HEK293 (cell line): ENCODE data around the gene TBCEL.

ENCODE experiments used
- CTCF ChIA-PET: fragments of 350-600 bp; formaldehyde crosslinking; extraction: SDS; loops from one replicate; lab custom pipeline; 2021; ENCODE audit warnings: antibody characterized with exemption; lab: Yijun Ruan, JAX
- POLR2A ChIA-PET: fragments of 300-600 bp; formaldehyde crosslinking; extraction: SDS; loops from one replicate; lab custom pipeline; 2020; ENCODE audit warnings: antibody characterized with exemption, inconsistent platforms; lab: Yijun Ruan, JAX
- H3K27ac ChIP-seq: fragments of 200-500 bp; sonication (Bioruptor generic); 2 replicates; pipeline ENCODE4 v1.5.1; 2014; ENCODE audit warnings: low read depth, low read length, control low read depth, inconsistent platforms; ENCODE audit errors: extremely low read depth
- H3K36me3 ChIP-seq, 2 experiments: fragments of 200-500 bp in 1 of 2; sonication (Bioruptor generic) in 1 of 2; 1 replicate in 1 of 2; 2 replicates in 1 of 2; pipeline ENCODE4 v1.5.1; 2014 to 2017; ENCODE audit warnings: inconsistent platforms in 2 of 2, low read length in 2 of 2; ENCODE audit not compliant: control insufficient read depth in 2 of 2, insufficient read depth in 1 of 2
- H3K4me1 ChIP-seq: fragments of 200-500 bp; sonication (Bioruptor generic); 2 replicates; pipeline ENCODE4 v1.5.1; 2014; ENCODE audit warnings: mild to moderate bottlenecking, low read length, inconsistent platforms; ENCODE audit not compliant: control insufficient read depth, insufficient read depth
- H3K4me3 ChIP-seq: 2 replicates; pipeline ENCODE4 v1.5.1; 2011; ENCODE audit warnings: low read depth, mild to moderate bottlenecking, control low read depth, low read length, moderate library complexity
- H3K9me3 ChIP-seq: fragments of 200-500 bp; sonication (Bioruptor generic); 2 replicates; pipeline ENCODE4 v1.5.1; 2014; ENCODE audit warnings: low read depth, low read length, inconsistent platforms; ENCODE audit not compliant: control insufficient read depth, insufficient read depth
- GLI2 ChIP-seq: fragments of 450-650 bp; formaldehyde crosslinking; IDR thresholded peaks from 2 replicates; pipeline ENCODE4; 2017; ENCODE audit warnings: missing biosample characterization, missing genetic modification characterization, low read depth, borderline replicate concordance
- KLF7 ChIP-seq: fragments of 450-650 bp; formaldehyde crosslinking; IDR thresholded peaks from 2 replicates; pipeline ENCODE4 v1.5.1; 2016; ENCODE audit warnings: missing biosample characterization, missing genetic modification characterization, borderline replicate concordance
- SP7 ChIP-seq: fragments of 450-650 bp; formaldehyde crosslinking; IDR thresholded peaks from 2 replicates; pipeline ENCODE4 v1.5.1; 2016; ENCODE audit warnings: missing biosample characterization, missing genetic modification characterization
- ZBTB7A ChIP-seq: fragments of 450-650 bp; formaldehyde crosslinking; IDR thresholded peaks from 2 replicates; pipeline ENCODE4 v1.5.1; 2016; ENCODE audit warnings: low read depth, missing biosample characterization, missing genetic modification characterization
- ZIC2 ChIP-seq: fragments of 450-650 bp; formaldehyde crosslinking; IDR thresholded peaks from 2 replicates; pipeline ENCODE4 v1.5.1; 2016; ENCODE audit warnings: missing biosample characterization, missing genetic modification characterization
- ZNF292 ChIP-seq: fragments of 450-650 bp; formaldehyde crosslinking; IDR thresholded peaks from 2 replicates; pipeline ENCODE4 v1.5.1; 2016; ENCODE audit warnings: low read depth, missing biosample characterization, missing genetic modification characterization, borderline replicate concordance
- ZNF350 ChIP-seq: fragments of 450-650 bp; formaldehyde crosslinking; IDR thresholded peaks from 2 replicates; pipeline ENCODE4 v1.5.0; 2017; ENCODE audit warnings: missing biosample characterization, mild to moderate bottlenecking, missing genetic modification characterization
- ZNF423 ChIP-seq: fragments of 450-650 bp; formaldehyde crosslinking; IDR thresholded peaks from 2 replicates; pipeline ENCODE4 v1.5.1; 2016; ENCODE audit warnings: missing biosample characterization, missing genetic modification characterization
- ZNF529 ChIP-seq: fragments of 450-650 bp; formaldehyde crosslinking; IDR thresholded peaks from 2 replicates; pipeline ENCODE4 v1.5.1; 2017; ENCODE audit warnings: missing genetic modification characterization, missing biosample characterization; ENCODE audit not compliant: insufficient replicate concordance
- ZNF560 ChIP-seq: fragments of 450-650 bp; formaldehyde crosslinking; IDR thresholded peaks from 2 replicates; pipeline ENCODE4 v1.5.1; 2017; ENCODE audit warnings: missing biosample characterization, missing genetic modification characterization, borderline replicate concordance
- ZNF629 ChIP-seq: fragments of 450-650 bp; formaldehyde crosslinking; IDR thresholded peaks from 2 replicates; pipeline ENCODE4 v1.5.1; 2017; ENCODE audit warnings: missing biosample characterization, missing genetic modification characterization
- TF ChIP-seq, protein P1 (sequence below): fragments of 450-650 bp; formaldehyde crosslinking; IDR thresholded peaks from 2 replicates; pipeline ENCODE4 v1.5.1; 2017; ENCODE audit warnings: missing biosample characterization, mild to moderate bottlenecking, missing genetic modification characterization, moderate library complexity
- TF ChIP-seq, protein P2 (sequence below): fragments of 450-650 bp; formaldehyde crosslinking; IDR thresholded peaks from 2 replicates; pipeline ENCODE4 v1.5.1; 2016; ENCODE audit warnings: missing biosample characterization, missing genetic modification characterization
- TF ChIP-seq, protein P3 (sequence below): fragments of 450-650 bp; formaldehyde crosslinking; IDR thresholded peaks from 2 replicates; pipeline ENCODE4 v1.5.1; 2016; ENCODE audit warnings: missing biosample characterization, missing genetic modification characterization, borderline replicate concordance
- TF ChIP-seq, protein P4 (sequence below): fragments of 450-650 bp; formaldehyde crosslinking; conservative IDR thresholded peaks from 2 replicates; pipeline ENCODE4 v1.5.1; 2016; ENCODE audit warnings: low read depth, missing biosample characterization, missing genetic modification characterization

The TBCEL gene

DNA sequence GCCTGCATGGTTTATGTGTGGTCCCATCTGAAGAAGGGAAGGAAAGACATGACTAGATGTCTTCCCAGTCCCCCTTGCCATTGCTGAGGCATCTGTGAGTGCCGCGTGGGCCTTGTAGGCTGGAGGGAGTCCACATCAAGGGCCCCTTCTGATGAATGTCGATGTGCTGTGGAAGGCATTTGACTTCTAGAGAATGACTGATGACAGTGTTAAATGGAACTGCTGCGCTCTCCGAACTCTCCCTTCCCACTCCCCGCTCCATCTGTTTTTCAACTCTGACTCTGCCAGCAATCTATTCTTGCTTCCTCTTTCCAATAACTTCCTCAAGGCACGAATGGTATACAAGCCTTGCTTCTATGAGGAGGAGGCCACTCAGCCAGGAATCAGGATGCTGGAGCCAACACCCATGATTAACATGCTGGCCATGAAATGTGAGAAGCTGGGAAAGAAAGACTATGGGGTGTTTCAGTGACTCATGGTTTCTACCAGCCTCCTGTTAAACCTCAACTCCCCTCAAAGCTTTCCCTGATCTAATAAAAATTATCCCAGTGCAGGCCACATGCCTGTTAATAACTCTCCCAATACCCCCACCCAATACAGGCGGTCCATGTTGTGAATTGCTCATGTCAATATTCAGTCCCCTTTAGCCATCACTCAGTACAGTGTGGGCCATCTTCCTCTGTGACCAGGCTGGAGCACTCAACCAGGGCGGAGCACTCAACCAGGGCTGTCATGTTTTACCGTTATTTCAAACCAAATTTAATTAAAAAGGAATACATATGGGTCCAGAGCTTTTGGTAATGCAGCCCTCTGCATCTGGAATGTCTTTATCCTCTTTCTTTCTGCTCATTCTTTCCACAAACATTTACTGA lies 46.4 kb upstream of the TBCEL start:
- H3K9me3 ChIP-seq = no peaks in the 10 kb centered on the region
- TF ChIP-seq, protein P1, sequence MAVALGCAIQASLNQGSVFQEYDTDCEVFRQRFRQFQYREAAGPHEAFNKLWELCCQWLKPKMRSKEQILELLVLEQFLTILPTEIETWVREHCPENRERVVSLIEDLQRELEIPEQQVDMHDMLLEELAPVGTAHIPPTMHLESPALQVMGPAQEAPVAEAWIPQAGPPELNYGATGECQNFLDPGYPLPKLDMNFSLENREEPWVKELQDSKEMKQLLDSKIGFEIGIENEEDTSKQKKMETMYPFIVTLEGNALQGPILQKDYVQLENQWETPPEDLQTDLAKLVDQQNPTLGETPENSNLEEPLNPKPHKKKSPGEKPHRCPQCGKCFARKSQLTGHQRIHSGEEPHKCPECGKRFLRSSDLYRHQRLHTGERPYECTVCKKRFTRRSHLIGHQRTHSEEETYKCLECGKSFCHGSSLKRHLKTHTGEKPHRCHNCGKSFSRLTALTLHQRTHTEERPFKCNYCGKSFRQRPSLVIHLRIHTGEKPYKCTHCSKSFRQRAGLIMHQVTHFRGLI (tag by site-specific recombination) = no peak
- no peak for TF ChIP-seq SP7 (tag by site-specific recombination)
- TF ChIP-seq, protein P2, sequence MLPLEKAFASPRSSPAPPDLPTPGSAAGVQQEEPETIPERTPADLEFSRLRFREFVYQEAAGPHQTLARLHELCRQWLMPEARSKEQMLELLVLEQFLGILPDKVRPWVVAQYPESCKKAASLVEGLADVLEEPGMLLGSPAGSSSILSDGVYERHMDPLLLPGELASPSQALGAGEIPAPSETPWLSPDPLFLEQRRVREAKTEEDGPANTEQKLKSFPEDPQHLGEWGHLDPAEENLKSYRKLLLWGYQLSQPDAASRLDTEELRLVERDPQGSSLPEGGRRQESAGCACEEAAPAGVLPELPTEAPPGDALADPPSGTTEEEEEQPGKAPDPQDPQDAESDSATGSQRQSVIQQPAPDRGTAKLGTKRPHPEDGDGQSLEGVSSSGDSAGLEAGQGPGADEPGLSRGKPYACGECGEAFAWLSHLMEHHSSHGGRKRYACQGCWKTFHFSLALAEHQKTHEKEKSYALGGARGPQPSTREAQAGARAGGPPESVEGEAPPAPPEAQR (tag by site-specific recombination) = no peak
- no peak for TF ChIP-seq ZNF629 (tag by site-specific recombination)
- no peak for TF ChIP-seq ZBTB7A (tag by site-specific recombination)
- TF ChIP-seq ZNF292 (tag by site-specific recombination) = no peak
- TF ChIP-seq, protein P3, sequence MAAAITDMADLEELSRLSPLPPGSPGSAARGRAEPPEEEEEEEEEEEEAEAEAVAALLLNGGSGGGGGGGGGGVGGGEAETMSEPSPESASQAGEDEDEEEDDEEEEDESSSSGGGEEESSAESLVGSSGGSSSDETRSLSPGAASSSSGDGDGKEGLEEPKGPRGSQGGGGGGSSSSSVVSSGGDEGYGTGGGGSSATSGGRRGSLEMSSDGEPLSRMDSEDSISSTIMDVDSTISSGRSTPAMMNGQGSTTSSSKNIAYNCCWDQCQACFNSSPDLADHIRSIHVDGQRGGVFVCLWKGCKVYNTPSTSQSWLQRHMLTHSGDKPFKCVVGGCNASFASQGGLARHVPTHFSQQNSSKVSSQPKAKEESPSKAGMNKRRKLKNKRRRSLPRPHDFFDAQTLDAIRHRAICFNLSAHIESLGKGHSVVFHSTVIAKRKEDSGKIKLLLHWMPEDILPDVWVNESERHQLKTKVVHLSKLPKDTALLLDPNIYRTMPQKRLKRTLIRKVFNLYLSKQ = no peak
- TF ChIP-seq ZNF423 (tag by site-specific recombination) = no peak
- TF ChIP-seq ZIC2 (tag by site-specific recombination) = no peak
- TF ChIP-seq ZNF529 = no peak
- no peak for TF ChIP-seq GLI2
- TF ChIP-seq ZNF350 (tag by site-specific recombination) = no peak
- TF ChIP-seq KLF7 (tag by site-specific recombination) = no peak
- no peak for TF ChIP-seq ZNF560
- TF ChIP-seq, protein P4, sequence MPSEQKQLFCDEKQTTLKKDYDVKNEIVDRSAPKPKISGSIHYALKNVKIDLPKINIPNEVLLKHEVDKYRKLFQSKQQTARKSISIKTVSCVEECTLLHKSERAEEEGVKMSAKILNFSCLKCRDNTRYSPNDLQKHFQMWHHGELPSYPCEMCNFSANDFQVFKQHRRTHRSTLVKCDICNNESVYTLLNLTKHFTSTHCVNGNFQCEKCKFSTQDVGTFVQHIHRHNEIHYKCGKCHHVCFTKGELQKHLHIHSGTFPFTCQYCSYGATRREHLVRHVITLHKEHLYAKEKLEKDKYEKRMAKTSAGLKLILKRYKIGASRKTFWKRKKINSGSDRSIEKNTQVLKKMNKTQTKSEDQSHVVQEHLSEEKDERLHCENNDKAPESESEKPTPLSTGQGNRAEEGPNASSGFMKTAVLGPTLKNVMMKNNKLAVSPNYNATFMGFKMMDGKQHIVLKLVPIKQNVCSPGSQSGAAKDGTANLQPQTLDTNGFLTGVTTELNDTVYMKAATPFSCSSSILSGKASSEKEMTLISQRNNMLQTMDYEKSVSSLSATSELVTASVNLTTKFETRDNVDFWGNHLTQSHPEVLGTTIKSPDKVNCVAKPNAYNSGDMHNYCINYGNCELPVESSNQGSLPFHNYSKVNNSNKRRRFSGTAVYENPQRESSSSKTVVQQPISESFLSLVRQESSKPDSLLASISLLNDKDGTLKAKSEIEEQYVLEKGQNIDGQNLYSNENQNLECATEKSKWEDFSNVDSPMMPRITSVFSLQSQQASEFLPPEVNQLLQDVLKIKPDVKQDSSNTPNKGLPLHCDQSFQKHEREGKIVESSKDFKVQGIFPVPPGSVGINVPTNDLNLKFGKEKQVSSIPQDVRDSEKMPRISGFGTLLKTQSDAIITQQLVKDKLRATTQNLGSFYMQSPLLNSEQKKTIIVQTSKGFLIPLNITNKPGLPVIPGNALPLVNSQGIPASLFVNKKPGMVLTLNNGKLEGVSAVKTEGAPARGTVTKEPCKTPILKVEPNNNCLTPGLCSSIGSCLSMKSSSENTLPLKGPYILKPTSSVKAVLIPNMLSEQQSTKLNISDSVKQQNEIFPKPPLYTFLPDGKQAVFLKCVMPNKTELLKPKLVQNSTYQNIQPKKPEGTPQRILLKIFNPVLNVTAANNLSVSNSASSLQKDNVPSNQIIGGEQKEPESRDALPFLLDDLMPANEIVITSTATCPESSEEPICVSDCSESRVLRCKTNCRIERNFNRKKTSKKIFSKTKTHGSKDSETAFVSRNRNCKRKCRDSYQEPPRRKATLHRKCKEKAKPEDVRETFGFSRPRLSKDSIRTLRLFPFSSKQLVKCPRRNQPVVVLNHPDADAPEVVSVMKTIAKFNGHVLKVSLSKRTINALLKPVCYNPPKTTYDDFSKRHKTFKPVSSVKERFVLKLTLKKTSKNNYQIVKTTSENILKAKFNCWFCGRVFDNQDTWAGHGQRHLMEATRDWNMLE (tag by site-specific recombination) = no peak
- no peak overlapping the region for H3K4me3 ChIP-seq
- POLR2A ChIA-PET = no interaction called here
- CTCF ChIA-PET = interaction anchor here (0.7 kb wide), 2 partner anchors 26 to 119 kb away, joined by 3 read pairs; no protein-coding TSS in a partner anchor
- no peak overlapping the region for H3K27ac ChIP-seq
- H3K36me3 ChIP-seq = no peaks in the 10 kb centered on the region
- H3K4me1 ChIP-seq = no peaks in the 10 kb centered on the region
